ENCODE measurements around the gene IFNA14. TPM values are rescaled to one million over a fixed set of nuclear protein-coding genes. Genes with fewer than 3 reads are reported as not detected.

IFNA14 gene
- total RNA-seq: not detected

DNA sequence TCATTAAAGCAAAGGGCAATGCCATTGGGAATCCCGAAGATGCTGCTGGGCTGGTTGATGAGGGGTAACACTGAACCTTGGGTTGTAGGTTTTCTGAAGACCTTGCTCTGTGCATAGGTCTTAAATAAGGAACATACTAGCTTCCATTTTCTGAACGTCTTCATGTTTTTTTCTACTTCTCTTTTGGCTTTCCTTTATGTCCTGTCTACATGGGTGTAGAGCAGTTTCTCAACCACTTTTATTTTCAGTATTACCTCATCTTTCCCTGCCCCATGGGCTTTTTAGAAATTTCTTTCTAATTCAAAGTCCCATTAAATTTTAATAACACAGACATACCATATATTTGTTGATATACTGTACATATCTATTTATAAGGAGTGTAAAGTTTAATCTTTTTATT lies at the start of gene IFNA14:
Gene IFNA14, minus strand, starts transcription at position 95 of the 400 bp plus-strand sequence. Its CDS starts 70 bp downstream, at position 25.
- Mint-ChIP-seq H3K9me3 (no peaks in the 10 kb centered on the region), H3K27me3 (peaks cover 15% of the 10 kb centered on the region), H3K27ac (no peak within 1 kb of the TSS), H3K36me3 (ENCODE audit: low read depth) (no peaks in the 10 kb centered on the region), H3K4me3 (no peak within 1 kb of the TSS), H3K4me1 (ENCODE audit: low read depth) (peaks cover 13% of the 10 kb centered on the region)
- POLR2A ChIA-PET: no interaction called here
- CTCF ChIA-PET: interaction anchor here (1.0 to 1.4 kb wide), 3 partner anchors 11 to 79 kb away, joined by 3 read pairs; no protein-coding TSS in a partner anchor
- DNase-seq (no peak), ATAC-seq (no peak)
- intact Hi-C loops (cut with micrococcal nuclease): loop anchor here (10.0 kb wide), 2 partner anchors 85 to 205 kb away; partner anchors contain the start of gene IFNA1
- TF ChIP-seq, protein P1, sequence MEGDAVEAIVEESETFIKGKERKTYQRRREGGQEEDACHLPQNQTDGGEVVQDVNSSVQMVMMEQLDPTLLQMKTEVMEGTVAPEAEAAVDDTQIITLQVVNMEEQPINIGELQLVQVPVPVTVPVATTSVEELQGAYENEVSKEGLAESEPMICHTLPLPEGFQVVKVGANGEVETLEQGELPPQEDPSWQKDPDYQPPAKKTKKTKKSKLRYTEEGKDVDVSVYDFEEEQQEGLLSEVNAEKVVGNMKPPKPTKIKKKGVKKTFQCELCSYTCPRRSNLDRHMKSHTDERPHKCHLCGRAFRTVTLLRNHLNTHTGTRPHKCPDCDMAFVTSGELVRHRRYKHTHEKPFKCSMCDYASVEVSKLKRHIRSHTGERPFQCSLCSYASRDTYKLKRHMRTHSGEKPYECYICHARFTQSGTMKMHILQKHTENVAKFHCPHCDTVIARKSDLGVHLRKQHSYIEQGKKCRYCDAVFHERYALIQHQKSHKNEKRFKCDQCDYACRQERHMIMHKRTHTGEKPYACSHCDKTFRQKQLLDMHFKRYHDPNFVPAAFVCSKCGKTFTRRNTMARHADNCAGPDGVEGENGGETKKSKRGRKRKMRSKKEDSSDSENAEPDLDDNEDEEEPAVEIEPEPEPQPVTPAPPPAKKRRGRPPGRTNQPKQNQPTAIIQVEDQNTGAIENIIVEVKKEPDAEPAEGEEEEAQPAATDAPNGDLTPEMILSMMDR (IDR thresholded peaks at IDR 0.05): no peak

DNA sequence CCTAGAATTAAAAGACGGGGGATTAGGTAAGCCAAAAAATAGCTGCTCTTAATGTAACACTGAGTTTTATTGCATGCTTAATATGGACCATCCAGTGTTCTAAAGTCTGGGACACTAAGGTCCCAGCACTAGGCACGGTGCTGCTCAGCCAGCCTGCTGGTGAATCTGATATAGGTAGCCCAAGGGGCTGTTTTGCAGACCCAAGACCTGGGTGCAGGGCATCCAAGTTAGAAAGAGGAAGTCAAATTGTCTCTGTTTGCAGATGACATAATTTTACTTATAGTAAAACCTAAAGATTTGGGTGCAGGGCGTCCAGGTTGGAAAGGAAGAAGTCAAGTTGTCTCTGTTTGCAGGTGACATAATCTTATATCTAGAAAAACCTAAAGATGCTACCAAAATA lies 47.5 kb upstream of the IFNA14 start:
- TF ChIP-seq, protein P1 (IDR thresholded peaks at IDR 0.05): no peak
- H3K4me1 Mint-ChIP-seq (ENCODE audit: low read depth): no peaks in the 10 kb centered on the region
- peaks cover 16% of the 10 kb centered on the region for H3K27me3 Mint-ChIP-seq
- intact Hi-C loops (cut with micrococcal nuclease): no loop called here
- no peaks in the 10 kb centered on the region for H3K36me3 Mint-ChIP-seq (ENCODE audit: low read depth)
- H3K4me3 Mint-ChIP-seq: no peak overlapping the region
- DNase-seq: no peak
- no peak overlapping the region for H3K27ac Mint-ChIP-seq
- CTCF ChIA-PET: interaction anchor here (1.1 to 1.3 kb wide), 2 partner anchors 19 to 34 kb away, joined by 3 read pairs; no protein-coding TSS in a partner anchor
- no peaks in the 10 kb centered on the region for H3K9me3 Mint-ChIP-seq
- ATAC-seq: no peak
- POLR2A ChIA-PET: no interaction called here

DNA sequence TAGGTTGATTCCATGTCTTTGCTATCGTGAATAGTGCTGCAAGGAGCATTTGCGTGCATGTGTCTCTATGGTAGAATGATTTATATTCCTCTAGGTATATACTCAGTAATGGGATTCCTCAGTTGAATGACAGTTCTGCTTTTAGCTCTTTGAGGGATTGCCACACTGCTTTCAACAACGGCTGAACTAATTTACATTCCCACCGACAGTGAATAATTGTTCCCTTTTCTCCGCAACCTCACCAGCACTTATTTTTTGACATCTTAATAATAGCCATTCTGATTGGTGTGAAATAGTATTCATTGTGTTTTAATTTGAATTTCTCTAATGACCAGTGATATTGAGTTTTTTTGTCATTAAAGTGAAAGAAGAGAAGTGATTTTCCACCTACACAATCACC lies 46.9 kb upstream of the IFNA14 start:
- no peak overlapping the region for H3K27ac Mint-ChIP-seq
- no peaks in the 10 kb centered on the region for H3K9me3 Mint-ChIP-seq
- H3K4me1 Mint-ChIP-seq (ENCODE audit: low read depth): no peaks in the 10 kb centered on the region
- intact Hi-C loops (cut with micrococcal nuclease): no loop called here
- ATAC-seq (no peak), DNase-seq (no peak)
- TF ChIP-seq, protein P1 (IDR thresholded peaks at IDR 0.05): no peak
- no peak overlapping the region for H3K4me3 Mint-ChIP-seq
- H3K27me3 Mint-ChIP-seq: peaks cover 17% of the 10 kb centered on the region
- H3K36me3 Mint-ChIP-seq (ENCODE audit: low read depth): no peaks in the 10 kb centered on the region
- ChIA-PET CTCF (no interaction called here), POLR2A (no interaction called here)

DNA sequence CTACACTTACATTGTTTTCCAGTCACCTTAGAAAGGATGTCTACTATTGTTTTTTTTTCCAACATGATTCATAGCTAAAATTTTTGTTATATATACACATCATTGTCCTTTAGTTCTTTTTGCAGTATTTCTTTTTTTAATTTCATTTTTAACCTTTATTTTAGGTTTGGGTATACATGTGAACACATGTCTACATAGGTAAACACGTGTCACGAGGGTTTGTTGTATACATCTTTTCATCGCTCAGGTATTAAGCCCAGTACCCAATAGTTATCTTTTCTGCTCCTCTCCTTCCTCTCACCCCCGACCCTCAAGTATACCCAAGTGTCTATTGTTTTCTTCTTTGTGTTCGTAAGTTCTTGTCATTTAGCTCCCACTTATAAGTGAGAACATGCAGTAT lies 46.3 kb upstream of the IFNA14 start:
- DNase-seq (no peak), ATAC-seq (no peak)
- TF ChIP-seq, protein P1 (IDR thresholded peaks at IDR 0.05): no peak
- CTCF ChIA-PET: no interaction called here
- intact Hi-C loops (cut with micrococcal nuclease): no loop called here
- H3K27ac Mint-ChIP-seq: no peak overlapping the region
- no peaks in the 10 kb centered on the region for H3K9me3 Mint-ChIP-seq
- H3K4me3 Mint-ChIP-seq: no peak overlapping the region
- no peaks in the 10 kb centered on the region for H3K4me1 Mint-ChIP-seq (ENCODE audit: low read depth)
- H3K27me3 Mint-ChIP-seq: peaks cover 23% of the 10 kb centered on the region
- POLR2A ChIA-PET: no interaction called here
- no peaks in the 10 kb centered on the region for H3K36me3 Mint-ChIP-seq (ENCODE audit: low read depth)

DNA sequence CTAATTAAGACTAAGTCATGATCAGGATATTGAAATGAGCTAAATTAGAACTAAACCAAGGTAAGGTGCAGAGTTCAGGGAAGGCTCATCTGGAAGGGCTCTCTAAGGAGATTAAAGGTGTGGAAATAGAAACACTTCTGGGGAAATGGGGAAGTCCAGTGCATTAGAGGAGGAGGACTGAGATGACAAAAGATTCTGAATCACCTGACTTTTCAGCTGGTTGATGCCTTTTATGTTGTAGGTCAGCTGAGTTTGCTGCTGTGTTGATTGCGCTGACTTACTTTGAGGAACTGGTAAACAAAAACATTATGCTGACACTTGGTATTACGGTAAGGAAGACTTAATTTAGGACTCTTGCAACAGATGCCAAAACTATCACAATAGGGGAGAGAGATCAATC lies 41.5 kb upstream of the IFNA14 start:
- Mint-ChIP-seq H3K27me3 (peaks cover 21% of the 10 kb centered on the region), H3K4me1 (ENCODE audit: low read depth) (no peaks in the 10 kb centered on the region), H3K4me3 (no peak overlapping the region), H3K36me3 (ENCODE audit: low read depth) (no peaks in the 10 kb centered on the region), H3K27ac (no peak overlapping the region), H3K9me3 (no peaks in the 10 kb centered on the region)
- intact Hi-C loops (cut with micrococcal nuclease): no loop called here
- TF ChIP-seq, protein P1 (IDR thresholded peaks at IDR 0.05): no peak
- DNase-seq (no peak), ATAC-seq (no peak)
- CTCF ChIA-PET: no interaction called here
- POLR2A ChIA-PET: interaction anchor here (1.0 kb wide), 1 partner anchor 9 kb away, joined by 7 read pairs; no protein-coding TSS in a partner anchor

All from activated CD8-positive, alpha-beta T cell treated with anti-CD3 and anti-CD28 coated beads for 36 hours (primary cell).